Measurements from ENCODE around the gene XRCC1.
"Not testable (repeated sequence)": the region's sequence is repeated elsewhere in the genome, so short reads cannot be mapped to it uniquely, and the experiment has no call there.

DNA sequence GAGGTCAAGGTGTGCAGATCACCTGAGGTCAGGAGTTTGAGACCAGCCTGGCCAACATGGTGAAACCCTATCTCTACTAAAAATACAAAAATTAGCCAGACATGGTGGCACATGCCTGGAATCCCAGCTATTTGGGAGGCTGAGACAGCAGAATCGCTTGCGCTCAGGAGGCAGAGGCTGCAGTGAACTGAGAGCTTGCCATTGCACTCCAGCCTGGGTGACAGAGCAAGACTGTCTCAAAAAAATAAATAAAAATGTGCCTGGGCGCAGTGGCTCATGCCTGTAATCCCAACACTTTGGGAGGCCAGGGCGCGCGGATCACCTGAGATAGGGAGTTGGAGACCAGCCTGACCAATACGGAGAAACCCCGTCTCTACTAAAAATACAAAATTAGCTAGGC, 51.6 kb downstream of the XRCC1 start:
- not testable (repeated sequence) for TF ChIP-seq POLR2AphosphoS5 (IDR thresholded peaks at IDR 0.05; ENCODE audit: low read depth); EZH2phosphoT487 (IDR thresholded peaks at IDR 0.05; ENCODE audit: unreplicated experiment); STAT1 (IDR thresholded peaks at IDR 0.05; ENCODE audit: unreplicated experiment); CREB1 (CRISPR knock-in tag; IDR thresholded peaks at IDR 0.05; ENCODE audit: low read depth); EZH2 (IDR thresholded peaks at IDR 0.05; ENCODE audit: low read depth, unreplicated experiment); NANOG (IDR thresholded peaks at IDR 0.05; ENCODE audit: borderline replicate concordance); ZNF462 (CRISPR knock-in tag; IDR thresholded peaks at IDR 0.05); ZNF114 (CRISPR knock-in tag; IDR thresholded peaks at IDR 0.05); ZNF331 (CRISPR knock-in tag; IDR thresholded peaks at IDR 0.05; ENCODE audit: low read depth); JUNB (IDR thresholded peaks at IDR 0.05; ENCODE audit: unreplicated experiment); ETS1 (IDR thresholded peaks at IDR 0.05)
- TF ChIP-seq, protein P1, sequence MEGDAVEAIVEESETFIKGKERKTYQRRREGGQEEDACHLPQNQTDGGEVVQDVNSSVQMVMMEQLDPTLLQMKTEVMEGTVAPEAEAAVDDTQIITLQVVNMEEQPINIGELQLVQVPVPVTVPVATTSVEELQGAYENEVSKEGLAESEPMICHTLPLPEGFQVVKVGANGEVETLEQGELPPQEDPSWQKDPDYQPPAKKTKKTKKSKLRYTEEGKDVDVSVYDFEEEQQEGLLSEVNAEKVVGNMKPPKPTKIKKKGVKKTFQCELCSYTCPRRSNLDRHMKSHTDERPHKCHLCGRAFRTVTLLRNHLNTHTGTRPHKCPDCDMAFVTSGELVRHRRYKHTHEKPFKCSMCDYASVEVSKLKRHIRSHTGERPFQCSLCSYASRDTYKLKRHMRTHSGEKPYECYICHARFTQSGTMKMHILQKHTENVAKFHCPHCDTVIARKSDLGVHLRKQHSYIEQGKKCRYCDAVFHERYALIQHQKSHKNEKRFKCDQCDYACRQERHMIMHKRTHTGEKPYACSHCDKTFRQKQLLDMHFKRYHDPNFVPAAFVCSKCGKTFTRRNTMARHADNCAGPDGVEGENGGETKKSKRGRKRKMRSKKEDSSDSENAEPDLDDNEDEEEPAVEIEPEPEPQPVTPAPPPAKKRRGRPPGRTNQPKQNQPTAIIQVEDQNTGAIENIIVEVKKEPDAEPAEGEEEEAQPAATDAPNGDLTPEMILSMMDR (conservative IDR thresholded peaks at IDR 0.05; ENCODE audit: low read depth in 2 of 2) = not testable (repeated sequence)
- TF ChIP-seq, protein P2, sequence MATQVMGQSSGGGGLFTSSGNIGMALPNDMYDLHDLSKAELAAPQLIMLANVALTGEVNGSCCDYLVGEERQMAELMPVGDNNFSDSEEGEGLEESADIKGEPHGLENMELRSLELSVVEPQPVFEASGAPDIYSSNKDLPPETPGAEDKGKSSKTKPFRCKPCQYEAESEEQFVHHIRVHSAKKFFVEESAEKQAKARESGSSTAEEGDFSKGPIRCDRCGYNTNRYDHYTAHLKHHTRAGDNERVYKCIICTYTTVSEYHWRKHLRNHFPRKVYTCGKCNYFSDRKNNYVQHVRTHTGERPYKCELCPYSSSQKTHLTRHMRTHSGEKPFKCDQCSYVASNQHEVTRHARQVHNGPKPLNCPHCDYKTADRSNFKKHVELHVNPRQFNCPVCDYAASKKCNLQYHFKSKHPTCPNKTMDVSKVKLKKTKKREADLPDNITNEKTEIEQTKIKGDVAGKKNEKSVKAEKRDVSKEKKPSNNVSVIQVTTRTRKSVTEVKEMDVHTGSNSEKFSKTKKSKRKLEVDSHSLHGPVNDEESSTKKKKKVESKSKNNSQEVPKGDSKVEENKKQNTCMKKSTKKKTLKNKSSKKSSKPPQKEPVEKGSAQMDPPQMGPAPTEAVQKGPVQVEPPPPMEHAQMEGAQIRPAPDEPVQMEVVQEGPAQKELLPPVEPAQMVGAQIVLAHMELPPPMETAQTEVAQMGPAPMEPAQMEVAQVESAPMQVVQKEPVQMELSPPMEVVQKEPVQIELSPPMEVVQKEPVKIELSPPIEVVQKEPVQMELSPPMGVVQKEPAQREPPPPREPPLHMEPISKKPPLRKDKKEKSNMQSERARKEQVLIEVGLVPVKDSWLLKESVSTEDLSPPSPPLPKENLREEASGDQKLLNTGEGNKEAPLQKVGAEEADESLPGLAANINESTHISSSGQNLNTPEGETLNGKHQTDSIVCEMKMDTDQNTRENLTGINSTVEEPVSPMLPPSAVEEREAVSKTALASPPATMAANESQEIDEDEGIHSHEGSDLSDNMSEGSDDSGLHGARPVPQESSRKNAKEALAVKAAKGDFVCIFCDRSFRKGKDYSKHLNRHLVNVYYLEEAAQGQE (IDR thresholded peaks at IDR 0.05; ENCODE audit: unreplicated experiment) = not testable (repeated sequence)
